Stimulated activated CD4-positive, alpha-beta T cell treated with anti-CD3 and anti-CD28 coated beads, Interleukin-4, amount 100 ng/mL, for 24 hours (primary cell): ENCODE measurements around the gene DIAPH3.

Experiments
- DNase-seq: peaks from one replicate; pipeline ENCODE4 v3.0.0-alpha.2; 2020

The DIAPH3 gene

DNA sequence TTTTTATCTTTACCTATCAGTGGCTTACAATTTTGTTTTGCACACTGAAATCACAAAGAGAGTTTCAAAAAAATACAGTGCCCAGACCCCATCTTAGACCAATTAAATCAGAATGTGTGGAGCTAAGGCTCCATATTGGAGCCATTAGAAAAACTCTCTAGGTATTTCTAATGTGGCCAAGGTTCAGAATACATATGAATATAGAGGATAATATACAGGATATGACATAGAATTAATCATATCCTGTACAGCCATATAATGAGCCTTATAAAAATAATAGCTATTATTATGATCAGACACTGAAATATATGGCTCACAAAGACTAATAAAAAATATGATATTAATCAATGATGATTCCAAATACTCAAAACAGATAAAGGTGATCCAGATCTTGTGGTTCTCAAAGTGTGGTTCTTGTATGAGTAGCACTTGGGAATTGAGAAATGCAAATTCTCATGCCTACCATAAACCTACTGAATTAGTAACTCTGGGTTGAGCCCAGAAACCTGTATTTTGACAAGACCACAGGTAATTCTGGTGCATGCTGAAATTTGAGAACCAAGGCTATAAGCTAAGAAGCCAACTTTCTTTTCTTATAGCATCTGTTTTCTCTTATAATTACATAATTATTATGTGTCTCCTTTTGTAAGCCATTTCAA is 408.0 kb downstream of the DIAPH3 start:
- DNase-seq, result no peak

DNA sequence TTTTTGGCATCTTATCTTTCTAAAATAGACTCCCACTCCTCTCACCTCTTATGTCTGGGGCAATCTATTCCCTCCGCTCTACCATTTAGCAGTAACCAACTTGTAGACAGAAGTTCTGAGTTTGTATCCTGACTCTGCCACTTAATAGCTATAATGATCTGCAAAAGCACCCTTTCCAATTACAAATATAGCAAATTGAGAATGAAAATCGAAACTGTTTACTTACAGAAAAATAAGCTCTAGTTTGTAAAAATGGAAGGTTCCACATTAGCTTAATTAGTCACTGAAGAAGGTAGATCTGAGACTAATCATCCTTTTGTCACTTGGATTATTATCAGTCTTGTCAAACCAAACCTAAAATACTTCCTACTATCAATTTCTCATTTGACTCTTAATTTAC is 409.3 kb downstream of the DIAPH3 start:
- no peak for DNase-seq

DNA sequence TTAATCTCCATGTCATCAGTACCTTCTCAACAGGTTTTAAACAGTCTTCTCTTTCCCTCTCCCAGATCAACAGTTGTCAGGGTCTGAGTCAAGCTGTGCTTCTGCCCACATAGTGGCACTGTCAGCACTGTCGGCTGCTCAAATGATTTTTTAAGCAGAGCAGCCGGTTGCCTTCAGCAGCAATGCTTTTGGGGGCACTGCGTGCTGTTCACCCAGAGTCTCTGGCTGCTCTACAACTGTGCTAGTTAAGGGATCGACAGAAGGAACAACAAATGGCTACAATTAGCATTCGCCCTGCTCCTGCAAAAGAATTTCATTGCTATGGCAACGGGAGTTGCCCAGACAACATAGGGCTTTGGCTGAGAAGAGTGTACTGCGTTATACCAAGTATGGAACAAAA is 412.9 kb downstream of the DIAPH3 start:
- DNase-seq, result no peak

DNA sequence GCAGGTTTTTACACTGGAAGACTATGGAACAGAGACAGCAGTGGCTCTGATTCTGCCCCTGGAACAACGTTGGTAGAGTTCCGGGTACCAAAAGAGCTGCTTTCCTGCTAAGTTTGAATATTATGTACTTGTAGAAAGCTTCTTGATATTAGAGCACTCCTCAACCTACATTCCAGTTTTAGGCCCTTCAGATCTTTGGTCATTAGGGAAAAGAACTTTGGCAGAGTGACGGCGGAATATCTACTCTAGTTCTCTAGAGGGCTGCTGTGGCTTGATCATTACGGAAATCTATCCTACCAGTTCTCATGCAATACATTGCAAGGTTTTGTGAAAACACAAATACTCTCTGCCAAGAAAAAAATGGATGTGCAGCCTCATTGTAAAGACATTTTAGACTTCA is 415.7 kb downstream of the DIAPH3 start:
- DNase-seq, result no peak

DNA sequence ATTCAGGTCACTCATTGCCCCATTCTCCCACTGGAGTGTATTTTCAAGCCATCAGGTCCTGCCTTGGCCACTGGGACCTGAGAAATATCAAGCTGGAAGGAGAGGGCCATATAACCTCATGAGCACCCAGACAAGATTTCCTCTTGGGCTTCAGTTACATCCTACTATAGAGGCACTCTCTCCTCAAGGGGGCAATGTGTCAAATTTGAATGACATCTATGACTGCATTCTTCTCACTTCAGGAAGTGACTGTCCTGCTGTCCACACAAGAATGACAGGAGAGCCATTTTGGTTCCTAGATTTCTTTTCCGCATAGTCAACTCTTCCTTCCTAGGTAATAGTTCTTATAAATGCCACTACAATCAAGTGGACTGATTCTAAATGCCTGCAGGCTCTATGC is 416.2 kb downstream of the DIAPH3 start:
- no peak for DNase-seq

DNA sequence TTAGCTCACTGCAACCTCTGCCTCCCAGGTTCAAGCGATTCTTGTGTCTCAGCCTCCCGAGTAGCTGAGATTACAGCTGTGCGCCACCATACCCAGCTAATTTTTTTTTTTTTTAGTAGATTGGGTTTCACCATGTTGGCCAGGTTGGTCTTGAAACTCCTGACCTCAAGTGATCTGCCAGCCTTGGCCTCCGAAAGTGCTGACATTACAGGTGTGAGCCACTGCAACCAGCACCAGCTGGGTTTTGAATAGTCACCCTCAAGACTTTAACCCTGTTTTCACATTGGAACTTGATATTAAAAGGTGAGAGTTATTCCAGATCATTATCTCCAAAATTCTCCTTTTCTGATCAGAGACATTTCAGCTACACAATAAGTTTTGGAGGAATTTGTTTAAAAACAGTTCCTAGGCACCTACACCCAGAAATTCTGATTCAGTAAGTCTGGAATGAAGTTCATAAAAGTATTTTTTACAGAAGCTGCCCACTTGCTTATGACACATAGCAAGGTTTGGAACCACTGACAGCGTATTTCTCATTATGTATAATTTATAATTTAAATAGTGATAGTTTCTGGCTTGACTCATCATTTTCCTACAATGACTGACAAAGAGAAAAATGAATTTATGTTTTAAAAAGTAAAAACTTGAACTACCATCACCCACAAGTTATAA is 417.3 kb downstream of the DIAPH3 start:
- no peak for DNase-seq

DNA sequence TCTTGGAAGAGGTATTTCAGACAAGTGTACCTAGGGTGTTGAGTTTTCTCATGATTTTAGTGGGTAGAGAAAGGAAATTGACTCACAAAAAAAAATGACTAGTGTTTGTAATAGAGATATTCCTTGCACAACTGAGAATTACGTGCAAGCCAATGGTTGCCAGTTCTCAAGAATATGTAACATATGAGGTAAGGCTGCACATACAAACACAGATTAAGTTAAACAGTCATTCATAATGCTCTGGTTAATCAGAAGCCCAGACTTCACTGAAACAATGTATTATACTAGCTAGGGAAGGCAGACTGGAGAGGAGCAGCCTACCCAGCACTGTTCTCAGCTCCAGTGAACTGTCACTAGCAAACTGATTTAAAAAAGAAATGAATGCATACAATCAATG is 418.3 kb downstream of the DIAPH3 start:
- no peak for DNase-seq

DNA sequence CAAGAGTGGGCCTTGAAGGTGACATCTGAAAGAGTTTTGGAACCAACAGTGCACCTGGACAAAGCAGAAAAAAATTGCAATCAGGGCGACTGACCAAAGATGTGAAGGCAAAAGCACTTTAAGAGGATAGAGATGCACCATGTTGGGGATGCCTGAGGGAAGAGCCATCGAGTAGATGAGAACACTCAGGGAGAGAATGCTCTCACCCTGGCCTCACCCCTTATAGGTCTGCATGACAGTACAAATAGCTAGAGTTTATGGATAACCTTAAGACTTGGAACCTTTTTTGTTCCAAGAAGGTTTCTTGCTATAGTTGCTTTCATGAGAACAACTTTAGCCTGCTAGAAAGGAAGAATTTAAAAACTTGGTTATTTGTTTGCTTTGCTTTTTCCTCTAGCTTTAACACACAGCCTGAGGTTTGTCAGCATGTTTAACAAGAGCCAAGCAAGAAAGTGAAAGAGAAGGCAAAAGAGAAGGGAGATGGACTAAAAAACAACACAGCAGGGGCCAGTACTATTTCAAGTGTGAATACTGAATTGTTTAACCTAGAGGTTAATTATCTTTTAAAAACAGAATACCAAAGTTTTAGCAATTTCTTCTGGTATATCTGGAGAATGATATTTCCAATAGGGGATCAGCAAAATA is 418.9 kb downstream of the DIAPH3 start:
- no peak for DNase-seq

DNA sequence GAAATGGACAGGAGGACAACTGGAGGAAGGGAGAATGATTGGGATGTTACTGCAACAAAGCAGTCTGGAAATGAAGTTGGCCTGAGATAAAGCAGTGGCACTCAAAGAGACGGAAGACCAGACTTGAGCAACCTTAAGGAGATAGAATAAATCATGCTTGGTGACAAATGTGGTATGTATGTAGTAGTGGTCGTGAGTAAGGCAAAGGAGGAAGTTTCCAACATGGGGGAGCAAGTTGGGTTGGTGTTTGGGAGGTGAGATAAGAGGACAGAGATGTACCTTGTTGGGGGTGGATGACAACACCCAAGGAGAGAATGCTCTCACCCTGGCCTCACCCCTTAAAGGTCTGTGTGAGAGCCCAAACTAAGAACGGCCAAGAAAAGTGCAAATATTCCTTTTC is 420.5 kb downstream of the DIAPH3 start:
- DNase-seq, result no peak

DNA sequence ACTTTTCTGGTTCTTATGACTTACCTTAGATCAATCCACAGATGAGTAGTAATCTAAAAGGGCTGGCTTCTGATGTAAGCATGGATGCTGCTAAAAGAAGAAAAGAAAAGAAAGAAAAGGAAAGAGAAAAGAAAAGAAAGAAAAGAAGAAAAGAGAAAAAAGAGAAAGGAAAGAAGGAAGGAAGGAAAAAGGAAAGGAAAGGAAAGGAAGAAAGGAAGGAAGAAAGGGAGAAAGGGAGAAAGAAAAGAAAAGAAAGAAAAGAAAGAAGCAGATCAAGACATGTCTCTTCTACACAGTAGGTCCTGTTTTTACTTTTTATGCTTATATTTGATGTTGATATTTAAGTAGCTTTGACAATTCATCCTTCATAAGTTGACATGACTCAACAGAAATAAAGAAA is 421.3 kb downstream of the DIAPH3 start:
- no peak for DNase-seq

DNA sequence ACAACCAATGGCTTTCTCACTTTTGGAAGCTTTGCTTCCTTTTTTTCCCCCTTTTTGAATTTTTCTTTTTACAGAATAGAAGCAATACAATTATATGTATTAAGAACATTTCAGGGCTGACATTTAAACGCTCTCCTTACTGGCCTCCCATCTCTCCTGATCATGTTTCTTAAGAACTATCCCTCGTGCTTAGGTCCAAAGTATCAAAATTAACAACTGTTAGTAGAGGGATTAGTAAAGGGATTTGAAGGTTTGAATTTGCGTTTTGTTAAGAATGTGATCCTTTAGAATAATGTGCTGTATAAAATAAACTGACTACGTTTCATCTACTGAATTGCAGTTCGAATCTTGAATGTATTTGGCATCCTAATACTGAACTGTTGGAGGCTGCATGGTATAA is 424.8 kb downstream of the DIAPH3 start:
- no peak for DNase-seq

DNA sequence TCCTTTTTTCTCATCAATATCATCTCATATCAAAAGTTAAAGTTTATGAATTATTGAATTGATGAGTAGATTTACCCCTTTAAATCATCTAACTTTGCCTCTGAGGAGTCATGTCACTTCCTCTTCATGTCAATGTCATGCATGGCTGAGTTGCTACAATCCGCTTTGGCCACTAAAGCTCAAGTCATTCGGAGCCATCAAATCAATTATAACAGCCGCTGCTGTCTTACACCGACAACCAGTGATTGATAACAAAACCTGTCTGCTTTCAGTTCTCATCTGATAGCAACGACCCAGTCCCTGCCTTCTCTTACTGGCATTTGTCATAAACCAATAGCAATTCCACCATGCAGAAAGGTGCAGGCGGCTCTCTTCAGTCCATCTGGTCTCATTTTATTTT is 429.3 kb downstream of the DIAPH3 start:
- DNase-seq, result no peak

DNA sequence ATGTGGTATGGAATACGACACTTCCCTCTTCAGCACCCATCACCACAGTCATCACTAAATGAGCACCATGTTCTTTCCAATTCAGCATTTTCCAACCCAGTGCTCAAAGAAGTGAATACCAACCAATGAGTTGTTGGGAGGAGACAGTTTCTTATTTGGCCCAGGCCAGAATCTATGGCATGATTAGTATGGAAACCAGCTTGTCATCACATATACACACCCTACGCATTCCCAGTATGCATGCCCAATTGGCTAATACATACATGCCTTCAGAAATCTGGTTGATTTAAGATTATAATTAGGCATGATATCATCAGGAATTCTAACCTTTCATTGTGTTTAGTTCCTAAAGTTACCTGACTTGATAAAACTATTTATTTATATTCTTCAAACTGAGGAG is 430.0 kb downstream of the DIAPH3 start:
- no peak for DNase-seq

DNA sequence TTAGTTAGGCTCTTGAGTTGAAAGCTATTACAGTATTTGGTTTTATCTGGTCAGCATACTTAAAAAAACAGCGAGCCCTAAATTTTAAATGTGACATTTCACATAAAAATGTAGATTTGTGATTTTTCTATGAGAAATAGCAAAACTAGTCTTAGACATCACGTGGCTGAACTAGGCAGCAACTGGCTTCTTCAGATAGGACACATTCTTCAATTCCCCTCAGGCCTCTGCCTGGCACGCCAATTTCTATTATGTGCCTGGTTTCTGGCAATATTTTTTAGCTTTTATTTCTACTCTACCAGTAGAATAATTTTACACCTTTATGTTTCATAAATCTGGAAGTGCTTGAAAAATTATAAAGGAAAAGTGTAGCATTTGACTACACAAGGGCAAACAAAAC is 433.7 kb downstream of the DIAPH3 start:
- DNase-seq, result no peak

DNA sequence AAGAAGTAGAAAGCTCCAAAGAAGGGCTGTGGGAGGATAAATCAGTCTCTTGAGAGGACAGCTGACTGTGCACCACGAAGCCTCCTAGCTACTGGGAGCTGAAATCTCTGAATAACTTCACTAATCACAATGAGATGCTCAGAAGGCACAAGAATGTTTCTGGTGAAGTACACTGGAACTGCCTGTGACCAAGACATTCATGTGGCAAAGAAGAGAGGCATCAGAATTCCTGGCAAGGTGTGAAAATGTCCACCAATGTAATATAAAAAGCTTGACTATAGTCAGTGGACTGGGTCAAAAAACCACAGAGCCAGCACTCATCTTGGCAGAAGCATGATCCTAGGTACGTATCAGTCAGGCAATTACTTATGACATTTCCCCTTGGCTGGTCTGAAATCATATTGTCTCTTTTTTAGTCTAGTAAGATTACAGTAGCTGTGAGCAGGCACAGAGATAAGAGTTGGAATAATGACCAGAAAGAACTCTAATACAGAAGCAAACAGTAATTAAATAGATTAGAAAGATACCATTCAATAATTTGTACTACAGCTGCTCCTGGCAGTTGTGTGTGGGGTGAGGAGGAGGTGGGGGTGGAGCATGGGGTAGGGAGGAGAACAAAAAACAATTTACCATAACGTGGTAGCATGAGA is 434.7 kb downstream of the DIAPH3 start:
- DNase-seq, result no peak

DNA sequence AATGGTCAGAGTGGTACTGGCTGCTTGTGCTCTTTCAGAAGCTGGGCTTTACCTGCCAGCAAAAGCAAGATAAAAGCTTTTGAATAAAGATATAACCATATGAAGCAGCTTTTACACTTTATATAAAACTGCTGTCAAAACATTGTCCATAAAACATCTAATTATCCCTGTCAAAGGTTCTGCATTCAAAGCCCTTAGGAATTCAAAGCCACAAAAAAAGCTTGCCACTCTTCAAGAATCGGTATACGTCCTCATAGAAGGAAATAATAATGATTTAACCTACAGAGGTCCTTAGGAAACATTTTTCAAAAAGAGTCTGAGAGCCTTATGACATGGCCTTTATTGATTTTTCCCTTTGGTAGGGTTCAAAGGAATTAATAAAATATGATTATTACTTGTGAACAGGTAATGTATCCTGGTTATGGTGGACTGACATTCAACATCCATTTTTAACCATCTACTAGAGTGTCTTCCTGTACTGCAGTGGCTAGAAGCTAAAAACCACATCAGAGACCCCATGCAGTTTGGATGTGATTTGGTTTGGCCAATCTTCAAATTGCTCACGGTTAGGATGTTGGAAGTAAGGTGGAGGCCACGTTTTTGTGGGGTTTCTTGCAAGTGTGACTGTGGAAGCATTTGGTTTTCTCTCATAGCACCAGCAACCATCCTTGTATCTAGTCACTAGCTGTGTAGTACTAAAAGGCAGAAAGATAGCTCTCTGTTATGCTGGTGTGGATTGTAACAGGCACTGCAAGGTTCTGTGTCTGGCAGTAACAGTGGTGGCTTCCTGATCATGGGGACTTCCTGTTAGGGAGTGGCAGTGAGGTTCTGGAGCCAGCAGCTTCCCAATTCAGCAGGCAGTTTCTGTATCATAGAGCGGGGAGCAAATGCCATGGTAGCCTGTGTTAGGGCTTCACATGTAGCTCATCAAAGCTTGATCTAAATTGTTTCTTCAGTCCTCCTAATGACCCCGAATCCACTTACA is 441.5 kb downstream of the DIAPH3 start:
- no peak for DNase-seq

DNA sequence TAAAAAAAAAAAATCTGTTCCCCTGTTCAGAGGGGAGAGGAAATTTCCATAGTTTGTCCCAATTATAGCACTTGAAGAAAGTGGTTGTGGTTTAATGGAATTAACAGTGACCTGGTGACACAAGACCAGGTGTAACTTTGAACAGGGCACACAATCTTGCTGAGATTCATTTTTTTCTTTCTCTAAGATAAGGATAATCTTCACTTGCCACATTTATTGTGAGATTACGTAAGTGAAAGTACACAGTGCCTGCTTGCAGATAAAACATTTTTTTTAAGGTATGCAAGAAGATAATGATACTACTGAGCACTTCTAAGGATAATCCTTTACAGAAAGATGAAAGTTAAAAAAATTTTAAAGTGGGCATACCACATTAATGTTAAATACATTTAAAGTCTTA is 448.1 kb downstream of the DIAPH3 start:
- no peak for DNase-seq

DNA sequence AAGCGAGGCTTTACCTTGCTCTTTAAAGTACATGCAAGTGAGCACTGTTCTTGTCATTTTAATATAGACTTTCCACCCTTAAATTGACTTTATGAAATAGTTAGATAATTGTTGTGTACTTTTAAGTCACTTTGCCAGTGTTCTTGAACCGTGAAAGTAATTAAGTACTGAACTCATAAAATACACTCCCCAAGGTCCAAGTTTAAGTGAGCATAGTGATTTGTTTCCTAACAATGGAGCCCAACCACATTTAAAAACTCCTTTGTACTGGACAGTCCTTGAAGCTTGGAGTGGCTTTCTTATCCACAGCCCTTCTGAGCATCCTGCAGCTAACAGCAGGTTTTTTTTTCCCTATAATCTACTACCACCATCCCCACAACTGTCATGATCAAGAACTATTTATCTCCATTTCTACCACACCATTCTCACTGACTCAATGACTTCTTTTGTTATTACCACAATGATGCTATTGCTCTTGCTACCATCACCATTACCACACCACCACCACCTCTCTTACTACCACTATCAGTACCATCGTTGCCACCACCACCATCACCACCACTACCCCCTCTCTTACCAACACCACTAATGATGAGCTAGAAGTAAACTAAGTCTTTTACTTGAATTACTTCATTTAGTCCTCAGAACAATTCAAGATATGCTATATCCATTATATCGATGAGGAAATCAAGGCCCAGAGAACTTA is 452.6 kb downstream of the DIAPH3 start:
- no peak for DNase-seq

DNA sequence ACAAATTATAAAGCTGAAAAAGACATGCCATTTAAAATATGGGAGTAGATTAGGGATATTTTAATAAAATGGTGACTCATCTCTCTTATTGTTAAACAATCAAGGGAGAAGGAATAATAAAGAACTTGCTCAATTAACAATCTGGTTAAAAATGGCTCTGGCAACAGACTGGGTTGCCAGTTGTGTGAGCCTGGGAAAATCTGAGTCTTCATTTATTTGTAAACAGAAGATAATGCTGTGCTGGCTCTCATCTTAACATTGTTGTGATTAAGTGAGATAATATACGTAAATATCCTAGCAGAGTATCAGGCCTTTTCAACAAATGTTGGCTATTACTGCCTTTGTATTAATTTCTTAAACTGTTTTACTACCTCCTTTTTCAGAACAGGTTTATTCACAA is 453.3 kb downstream of the DIAPH3 start:
- DNase-seq, result no peak

DNA sequence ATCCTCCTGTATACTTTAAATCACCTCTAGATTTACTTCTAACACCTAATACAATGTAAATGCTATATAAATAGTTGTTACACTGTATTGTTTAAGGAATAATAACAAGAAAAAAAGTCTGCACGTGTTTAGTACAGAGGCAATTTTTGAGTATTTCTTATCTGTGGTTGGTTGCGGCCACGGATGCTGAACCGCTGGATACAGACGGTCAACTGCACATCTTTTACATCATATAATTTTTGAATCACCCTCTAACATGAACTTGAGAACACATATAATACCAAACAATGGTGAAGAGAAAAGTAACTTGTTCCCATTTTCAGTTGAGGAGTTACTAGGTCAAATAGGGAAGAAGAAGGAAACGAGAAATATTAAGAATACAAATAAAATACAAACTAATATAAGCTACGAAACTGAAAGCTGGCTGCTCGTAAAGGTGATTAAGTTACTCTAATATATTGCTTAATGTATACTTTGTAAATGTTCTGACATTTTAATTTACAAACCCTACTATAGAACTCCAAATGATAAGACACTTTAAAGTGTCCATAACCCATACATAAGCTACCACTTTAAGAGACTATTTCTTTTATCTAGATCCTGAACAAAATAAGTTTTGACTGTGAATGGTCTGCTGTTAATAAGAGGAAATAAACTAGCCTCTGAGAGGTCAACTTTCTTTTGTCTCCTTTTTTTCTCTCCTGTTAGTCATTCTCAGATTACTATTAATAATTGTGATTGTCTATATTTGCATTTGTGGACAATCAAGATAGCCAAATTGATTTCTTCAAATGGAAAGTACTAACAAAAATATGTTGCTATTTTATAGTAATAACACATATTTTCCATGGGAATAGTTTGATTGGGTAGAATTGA is 457.4 kb downstream of the DIAPH3 start:
- DNase-seq, result no peak

DNA sequence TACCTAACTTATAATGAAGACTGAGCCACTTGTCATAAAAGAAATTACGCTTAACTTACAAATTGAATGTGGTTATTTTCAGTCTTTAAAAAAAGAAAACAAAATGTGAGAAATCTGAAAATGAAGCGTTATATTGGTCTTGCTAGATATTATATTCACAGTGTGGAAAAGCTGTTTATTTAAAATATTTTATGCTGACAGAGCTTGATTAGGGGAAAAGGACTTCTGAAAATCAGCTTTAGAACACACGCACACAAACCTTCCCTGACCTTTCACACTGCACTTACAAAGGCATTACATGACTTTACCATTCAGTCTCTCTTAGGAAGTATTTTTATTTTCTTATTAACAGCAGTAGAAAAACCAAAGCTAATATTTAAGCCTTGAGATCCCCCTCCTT is 461.5 kb downstream of the DIAPH3 start:
- no peak for DNase-seq
